K562 (cell line): Measurements from ENCODE around the gene ACOX1. TPM values are rescaled to one million over a fixed set of nuclear protein-coding genes. Genes with fewer than 3 reads are reported as not detected.

Source experiments
- polyA plus RNA-seq, 8 experiments: library from polyadenylated mRNA; depleted of rRNA in 4 of 8; stranded (reverse) in 5 of 8; unstranded in 3 of 8; fragments of >200 nt; fragmentation: Nextera tagmentation in 2 of 8; fragmentation: Illumina TruSeq in 1 of 8; extraction: Ambion mirVana in 2 of 8; extraction: Trizol in 1 of 8; gene quantifications; 2 replicates each; pipeline versions ENCODE4 v1.2.1 to v1.2.3, GENCODE V29; 2011 to 2014; ENCODE audit warnings: inconsistent platforms in 1 of 8, missing spikeins in 1 of 8
- total RNA-seq, 7 experiments: library from RNA; depleted of rRNA in 6 of 7; stranded (reverse); fragments of >200 nt in 6 of 7; fragmentation: Illumina TruSeq in 2 of 7; extraction: Trizol in 2 of 7; gene quantifications; 2 replicates each; pipeline versions ENCODE4 v1.2.1 to v1.2.3, GENCODE V29; 2011 to 2021; ENCODE audit warnings: low replicate concordance in 1 of 7

ACOX1 gene
- total and polyA plus RNA-seq, 9 of the 15 experiments (the other 6 are each of a cell fraction or from before 2014, with no cell fraction given), result 7.8 to 24.1 (median 14.5) TPM

Other genes with a start within 250 kb of the ACOX1 start
Only the 7 nearest of the 16 such genes appear.
- gene TRIM65, start 82.2 kb downstream of the ACOX1 start, total RNA-seq (2014; rRNA removed), result 34.3 and 47.5 TPM in 2 replicates
- gene TRIM65, start 82.2 kb downstream of the ACOX1 start, total RNA-seq (2014; rRNA removed; fragmentation: Illumina TruSeq; extraction: Trizol), result 16.2 and 20.0 TPM in 2 replicates
- 26.6 and 28.2 TPM in 2 replicates for gene TRIM65, start 82.2 kb downstream of the ACOX1 start, total RNA-seq (2015; rRNA removed; fragmentation: Illumina TruSeq; extraction: Trizol)
- 45.5 and 45.7 TPM in 2 replicates for gene TRIM65, start 82.2 kb downstream of the ACOX1 start, total RNA-seq (2021)
- 19.5 and 22.1 TPM in 2 replicates for gene TRIM65, start 82.2 kb downstream of the ACOX1 start, polyA plus RNA-seq (2011; rRNA removed)
- gene TRIM65, start 82.2 kb downstream of the ACOX1 start, polyA plus RNA-seq (2014; fragmentation: Illumina TruSeq; extraction: Trizol), result 22.9 and 26.1 TPM in 2 replicates
- gene TRIM65, start 82.2 kb downstream of the ACOX1 start, polyA plus RNA-seq (2014; fragmentation: Nextera tagmentation; extraction: Ambion mirVana), result 1 to 10 TPM; 2.8 to 5.8 TPM
- gene TRIM65, start 82.2 kb downstream of the ACOX1 start, polyA plus RNA-seq (2014; rRNA removed), result 33.7 and 34.1 TPM in 2 replicates
- 48.5 and 75.0 TPM in 2 replicates for gene MRPL38, start 74.3 kb downstream of the ACOX1 start, total RNA-seq (2014; rRNA removed)
- 27.8 and 35.4 TPM in 2 replicates for gene MRPL38, start 74.3 kb downstream of the ACOX1 start, total RNA-seq (2014; rRNA removed; fragmentation: Illumina TruSeq; extraction: Trizol)
- 72.6 and 73.6 TPM in 2 replicates for gene MRPL38, start 74.3 kb downstream of the ACOX1 start, total RNA-seq (2015; rRNA removed; fragmentation: Illumina TruSeq; extraction: Trizol)
- gene MRPL38, start 74.3 kb downstream of the ACOX1 start, total RNA-seq (2021), result 154 and 155 TPM in 2 replicates
- gene MRPL38, start 74.3 kb downstream of the ACOX1 start, polyA plus RNA-seq (2011; rRNA removed), result 43.6 and 104 TPM in 2 replicates
- gene MRPL38, start 74.3 kb downstream of the ACOX1 start, polyA plus RNA-seq (2014; fragmentation: Illumina TruSeq; extraction: Trizol), result 63.6 and 69.3 TPM in 2 replicates
- 10 to 100 TPM in 1 of 2 experiments, 1 to 10 TPM in 1; 4.5 to 13.6 TPM for gene MRPL38, start 74.3 kb downstream of the ACOX1 start, polyA plus RNA-seq (2014; fragmentation: Nextera tagmentation; extraction: Ambion mirVana)
- 74.0 and 77.0 TPM in 2 replicates for gene MRPL38, start 74.3 kb downstream of the ACOX1 start, polyA plus RNA-seq (2014; rRNA removed)
- 14.5 and 14.8 TPM in 2 replicates for gene FBF1, start 38.1 kb downstream of the ACOX1 start, total RNA-seq (2014; rRNA removed)
- 5.2 and 5.4 TPM in 2 replicates for gene FBF1, start 38.1 kb downstream of the ACOX1 start, total RNA-seq (2014; rRNA removed; fragmentation: Illumina TruSeq; extraction: Trizol)
- 7.5 and 7.7 TPM in 2 replicates for gene FBF1, start 38.1 kb downstream of the ACOX1 start, total RNA-seq (2015; rRNA removed; fragmentation: Illumina TruSeq; extraction: Trizol)
- gene FBF1, start 38.1 kb downstream of the ACOX1 start, total RNA-seq (2021), result 10.6 and 14.7 TPM in 2 replicates
- 10.2 and 11.1 TPM in 2 replicates for gene FBF1, start 38.1 kb downstream of the ACOX1 start, polyA plus RNA-seq (2011; rRNA removed)
- gene FBF1, start 38.1 kb downstream of the ACOX1 start, polyA plus RNA-seq (2014; fragmentation: Illumina TruSeq; extraction: Trizol), result 5.3 and 5.6 TPM in 2 replicates
- gene FBF1, start 38.1 kb downstream of the ACOX1 start, polyA plus RNA-seq (2014; fragmentation: Nextera tagmentation; extraction: Ambion mirVana), result under 1 TPM; 0.46 to 0.55 TPM
- gene FBF1, start 38.1 kb downstream of the ACOX1 start, polyA plus RNA-seq (2014; rRNA removed), result 11.9 and 14.9 TPM in 2 replicates
- 21.7 and 22.9 TPM in 2 replicates for gene TEN1, start 74 bp upstream of the ACOX1 start, total RNA-seq (2014; rRNA removed)
- 3.3 and 4.5 TPM in 2 replicates for gene TEN1, start 74 bp upstream of the ACOX1 start, total RNA-seq (2014; rRNA removed; fragmentation: Illumina TruSeq; extraction: Trizol)
- gene TEN1, start 74 bp upstream of the ACOX1 start, total RNA-seq (2015; rRNA removed; fragmentation: Illumina TruSeq; extraction: Trizol), result 11.9 and 12.2 TPM in 2 replicates
- 14.2 and 14.6 TPM in 2 replicates for gene TEN1, start 74 bp upstream of the ACOX1 start, total RNA-seq (2021)
- gene TEN1, start 74 bp upstream of the ACOX1 start, polyA plus RNA-seq (2011; rRNA removed), result 10.1 and 13.0 TPM in 2 replicates
- 8.8 and 16.2 TPM in 2 replicates for gene TEN1, start 74 bp upstream of the ACOX1 start, polyA plus RNA-seq (2014; fragmentation: Illumina TruSeq; extraction: Trizol)
- gene TEN1, start 74 bp upstream of the ACOX1 start, polyA plus RNA-seq (2014; fragmentation: Nextera tagmentation; extraction: Ambion mirVana), result 1 to 10 TPM; 1.3 to 3.3 TPM
- gene TEN1, start 74 bp upstream of the ACOX1 start, polyA plus RNA-seq (2014; rRNA removed), result 20.4 and 25.7 TPM in 2 replicates
- gene CDK3, start 21.7 kb upstream of the ACOX1 start, total RNA-seq (2014; rRNA removed), result 1.3 and 6.0 TPM in 2 replicates
- gene CDK3, start 21.7 kb upstream of the ACOX1 start, total RNA-seq (2014; rRNA removed; fragmentation: Illumina TruSeq; extraction: Trizol), result 1.1 and 2.8 TPM in 2 replicates
- gene CDK3, start 21.7 kb upstream of the ACOX1 start, total RNA-seq (2015; rRNA removed; fragmentation: Illumina TruSeq; extraction: Trizol), result 4.0 and 4.3 TPM in 2 replicates
- 5.0 and 5.4 TPM in 2 replicates for gene CDK3, start 21.7 kb upstream of the ACOX1 start, total RNA-seq (2021)
- 5.7 and 8.0 TPM in 2 replicates for gene CDK3, start 21.7 kb upstream of the ACOX1 start, polyA plus RNA-seq (2011; rRNA removed)
- 4.7 TPM in 2 replicates for gene CDK3, start 21.7 kb upstream of the ACOX1 start, polyA plus RNA-seq (2014; fragmentation: Illumina TruSeq; extraction: Trizol)
- gene CDK3, start 21.7 kb upstream of the ACOX1 start, polyA plus RNA-seq (2014; fragmentation: Nextera tagmentation; extraction: Ambion mirVana), result under 1 TPM; 0.55 to 0.94 TPM
- 8.2 and 10.6 TPM in 2 replicates for gene CDK3, start 21.7 kb upstream of the ACOX1 start, polyA plus RNA-seq (2014; rRNA removed)
- gene EVPL, start 48.1 kb upstream of the ACOX1 start, total RNA-seq (2014; rRNA removed), result 0.04 and 0.18 TPM in 2 replicates
- not detected in 2 replicates for gene EVPL, start 48.1 kb upstream of the ACOX1 start, total RNA-seq (2014; rRNA removed; fragmentation: Illumina TruSeq; extraction: Trizol)
- 0.18 TPM in 1 of 2 replicates, not detected in the other for gene EVPL, start 48.1 kb upstream of the ACOX1 start, total RNA-seq (2015; rRNA removed; fragmentation: Illumina TruSeq; extraction: Trizol)
- 0.11 and 0.13 TPM in 2 replicates for gene EVPL, start 48.1 kb upstream of the ACOX1 start, total RNA-seq (2021)
- gene EVPL, start 48.1 kb upstream of the ACOX1 start, polyA plus RNA-seq (2011; rRNA removed), result not detected in 2 replicates
- gene EVPL, start 48.1 kb upstream of the ACOX1 start, polyA plus RNA-seq (2014; fragmentation: Illumina TruSeq; extraction: Trizol), result not detected in 2 replicates
- not detected for gene EVPL, start 48.1 kb upstream of the ACOX1 start, polyA plus RNA-seq (2014; fragmentation: Nextera tagmentation; extraction: Ambion mirVana)
- 0.08 TPM in 1 of 2 replicates, not detected in the other for gene EVPL, start 48.1 kb upstream of the ACOX1 start, polyA plus RNA-seq (2014; rRNA removed)
- 29.8 and 35.3 TPM in 2 replicates for gene SRP68, start 93.4 kb upstream of the ACOX1 start, total RNA-seq (2014; rRNA removed)
- gene SRP68, start 93.4 kb upstream of the ACOX1 start, total RNA-seq (2014; rRNA removed; fragmentation: Illumina TruSeq; extraction: Trizol), result 32.4 and 33.8 TPM in 2 replicates
- 33.6 and 36.2 TPM in 2 replicates for gene SRP68, start 93.4 kb upstream of the ACOX1 start, total RNA-seq (2015; rRNA removed; fragmentation: Illumina TruSeq; extraction: Trizol)
- 73.5 and 77.4 TPM in 2 replicates for gene SRP68, start 93.4 kb upstream of the ACOX1 start, total RNA-seq (2021)
- 79.6 and 93.4 TPM in 2 replicates for gene SRP68, start 93.4 kb upstream of the ACOX1 start, polyA plus RNA-seq (2011; rRNA removed)
- 85.7 and 92.6 TPM in 2 replicates for gene SRP68, start 93.4 kb upstream of the ACOX1 start, polyA plus RNA-seq (2014; fragmentation: Illumina TruSeq; extraction: Trizol)
- gene SRP68, start 93.4 kb upstream of the ACOX1 start, polyA plus RNA-seq (2014; fragmentation: Nextera tagmentation; extraction: Ambion mirVana), result 10 to 100 TPM; 29.4 to 31.4 TPM
- 62.8 and 63.5 TPM in 2 replicates for gene SRP68, start 93.4 kb upstream of the ACOX1 start, polyA plus RNA-seq (2014; rRNA removed)